Subcutaneous abdominal adipose tissue (tissue), 5 donors: Measurements from ENCODE around the gene DENR.

Experiments used
- H3K27ac ChIP-seq: one replicate; pipeline ENCODE4 v1.7.0; 2013; ENCODE audit warnings: low read depth, mild to moderate bottlenecking, inconsistent platforms, low read length, moderate library complexity
- H3K27me3 ChIP-seq, 5 donors: one replicate each; pipeline ENCODE4 v1.7.0; 2013; ENCODE audit warnings: low read length in 5 of 5, inconsistent platforms in 1 of 5; ENCODE audit not compliant: control insufficient read depth in 5 of 5, insufficient read depth in 4 of 5
- H3K36me3 ChIP-seq, 5 donors: one replicate each; pipeline ENCODE4 v1.7.0; 2013; ENCODE audit warnings: low read length in 5 of 5; ENCODE audit not compliant: control insufficient read depth in 5 of 5, insufficient read depth in 5 of 5
- H3K4me1 ChIP-seq, 5 donors: one replicate each; pipeline ENCODE4 v1.7.0; 2013; ENCODE audit warnings: low read length in 5 of 5, mild to moderate bottlenecking in 3 of 5, moderate library complexity in 1 of 5; ENCODE audit not compliant: control insufficient read depth in 5 of 5, insufficient read depth in 5 of 5
- H3K4me3 ChIP-seq, 5 donors: one replicate each; pipeline ENCODE4 v1.7.0; 2013; ENCODE audit warnings: low read length in 5 of 5, low read depth in 1 of 5
- H3K9ac ChIP-seq, 5 donors: one replicate each; pipeline ENCODE4 v1.7.0; 2013; ENCODE audit warnings: low read length in 5 of 5, mild to moderate bottlenecking in 4 of 5, moderate library complexity in 3 of 5
- H3K9me3 ChIP-seq, 5 donors: one replicate each; pipeline ENCODE4 v1.7.0; 2013; ENCODE audit warnings: low read length in 5 of 5; ENCODE audit not compliant: control insufficient read depth in 5 of 5
- donor health status: healthy.
- donor health status: healthy.
- donor health status: healthy.
- donor health status: healthy.
- donor health status: healthy.

DENR gene

GRCh38 chr12:122811777-122812176 is 59.2 kb downstream of the DENR start:
- H3K4me1 ChIP-seq = no peaks in the 10 kb centered on the region
- H3K4me3 ChIP-seq = no peak overlapping the region
- no peak overlapping the region for H3K27ac ChIP-seq
- H3K9ac ChIP-seq = no peak overlapping the region
- H3K36me3 ChIP-seq = no peaks in the 10 kb centered on the region
- no peaks in the 10 kb centered on the region for H3K27me3 ChIP-seq
- no peaks in the 10 kb centered on the region for H3K9me3 ChIP-seq

GRCh38 chr12:122813310-122813713 is 60.7 kb downstream of the DENR start:
- Histone ChIP-seq H3K36me3 (no peaks in the 10 kb centered on the region), H3K4me3 (no peak overlapping the region), H3K9ac (no peak overlapping the region), H3K4me1 (no peaks in the 10 kb centered on the region), H3K9me3 (no peaks in the 10 kb centered on the region), H3K27ac (no peak overlapping the region), H3K27me3 (no peaks in the 10 kb centered on the region)

- Histone ChIP-seq H3K36me3 (no peaks in the 10 kb centered on the region), H3K4me3 (no peak overlapping the region), H3K4me1 (no peaks in the 10 kb centered on the region), H3K9ac (no peak overlapping the region), H3K27me3 (no peaks in the 10 kb centered on the region), H3K9me3 (no peaks in the 10 kb centered on the region), H3K27ac (no peak overlapping the region)
Measured at GRCh38 chr12:122819209-122819785, 66.7 kb downstream of the DENR start.

- Histone ChIP-seq H3K9ac (no peak overlapping the region), H3K9me3 (no peaks in the 10 kb centered on the region), H3K27ac (no peak overlapping the region), H3K27me3 (no peaks in the 10 kb centered on the region), H3K36me3 (no peaks in the 10 kb centered on the region), H3K4me1 (no peaks in the 10 kb centered on the region), H3K4me3 (no peak overlapping the region)
Measured at GRCh38 chr12:122820138-122820537, 67.5 kb downstream of the DENR start.
